GM23338 (cell line): Measurements from ENCODE around the gene DRICH1. TPM values are rescaled to one million over a fixed set of nuclear protein-coding genes. Genes with fewer than 3 reads are reported as not detected.
"Not testable (repeated sequence)": the region's sequence is repeated elsewhere in the genome, so short reads cannot be mapped to it uniquely, and the experiment has no call there.

ENCODE experiments used
- ATAC-seq: fragments of 200-7000 bp; cut with Tn5 transposase; 3 replicates; pipeline ENCODE4 v1.9.1; 2020
- DNase-seq: peaks from one replicate; pipeline ENCODE4 v3.0.0-alpha.2; 2015; ENCODE audit warnings: low spot score
- H2AFZ ChIP-seq: fragments of 200-600 bp; sonication (generic); 2 replicates; pipeline ENCODE4 v1.8.0; 2016; ENCODE audit warnings: antibody characterized with exemption, mild to moderate bottlenecking, moderate library complexity
- H3F3A ChIP-seq: fragments of 200-600 bp; sonication (generic); replicated peaks from 2 replicates; pipeline ENCODE4 v1.8.0; 2017; ENCODE audit warnings: antibody characterized with exemption, mixed run types, low read depth
- H3K27ac ChIP-seq: fragments of 200-600 bp; sonication (generic); 2 replicates; pipeline ENCODE4 v1.6.1; 2016; ENCODE audit warnings: low read depth
- H3K27me3 ChIP-seq: fragments of 200-600 bp; sonication (generic); 2 replicates; pipeline ENCODE4 v1.8.0; 2016; ENCODE audit warnings: mild to moderate bottlenecking, mixed run types, moderate library complexity; ENCODE audit not compliant: insufficient read depth
- H3K36me3 ChIP-seq: fragments of 200-600 bp; sonication (generic); 2 replicates; pipeline ENCODE4 v1.8.0; 2016; ENCODE audit warnings: mild to moderate bottlenecking; ENCODE audit not compliant: insufficient read depth
- H3K4me1 ChIP-seq: fragments of 200-600 bp; sonication (generic); 2 replicates; pipeline ENCODE4 v1.8.0; 2016; ENCODE audit warnings: mild to moderate bottlenecking, moderate library complexity; ENCODE audit not compliant: insufficient read depth
- H3K4me2 ChIP-seq: fragments of 200-600 bp; sonication (generic); 2 replicates; pipeline ENCODE4 v1.7.1; 2017; ENCODE audit warnings: mixed run types
- H3K4me3 ChIP-seq: fragments of 200-600 bp; sonication (generic); 2 replicates; pipeline ENCODE4 v1.6.1; 2016; ENCODE audit warnings: mixed run types
- H3K79me2 ChIP-seq: fragments of 200-600 bp; sonication (generic); replicated peaks from 2 replicates; pipeline ENCODE4 v1.8.0; 2017; ENCODE audit warnings: mild to moderate bottlenecking; ENCODE audit not compliant: insufficient read depth
- H3K9me2 ChIP-seq: fragments of 200-600 bp; sonication (generic); 2 replicates; pipeline ENCODE4 v1.8.0; 2017; ENCODE audit not compliant: insufficient read depth
- H4K20me1 ChIP-seq: fragments of 200-600 bp; sonication (generic); replicated peaks from 2 replicates; pipeline ENCODE4 v1.8.0; 2017; ENCODE audit warnings: mild to moderate bottlenecking; ENCODE audit not compliant: insufficient read depth
- H3K27ac Mint-ChIP-seq: 2 replicates; pipeline ENCODE4 v1.8.0; 2020; ENCODE audit warnings: inconsistent platforms, mild to moderate bottlenecking, moderate library complexity, mixed read lengths
- H3K27me3 Mint-ChIP-seq: 3 replicates; pipeline ENCODE4 v1.8.0; 2022; ENCODE audit warnings: low read depth, mild to moderate bottlenecking, moderate library complexity, mixed read lengths, inconsistent platforms; ENCODE audit not compliant: insufficient read depth, poor library complexity
- H3K36me3 Mint-ChIP-seq: 3 replicates; pipeline ENCODE4 v1.8.0; 2021; ENCODE audit warnings: low read depth, mild to moderate bottlenecking, inconsistent platforms, moderate library complexity, mixed read lengths
- H3K4me1 Mint-ChIP-seq: 3 replicates; pipeline ENCODE4 v1.8.0; 2020; ENCODE audit warnings: mild to moderate bottlenecking, inconsistent platforms, mixed read lengths
- H3K4me3 Mint-ChIP-seq: 3 replicates; pipeline ENCODE4 v1.8.0; 2021; ENCODE audit warnings: moderate library complexity, mild to moderate bottlenecking, inconsistent platforms, mixed read lengths
- H3K9me3 Mint-ChIP-seq: 3 replicates; pipeline ENCODE4 v1.8.0; 2020; ENCODE audit warnings: moderate library complexity, mild to moderate bottlenecking, inconsistent platforms, mixed read lengths
- CREB1 ChIP-seq: fragments of 250-450 bp; sonication (Bioruptor Pico); IDR thresholded peaks from 2 replicates; pipeline ENCODE4 v1.5.0; 2020; ENCODE audit warnings: low read depth, mild to moderate bottlenecking, moderate library complexity
- EZH2 ChIP-seq: fragments of 200-600 bp; sonication (generic); IDR thresholded peaks from one replicate; pipeline ENCODE4 v1.8.0; 2017; ENCODE audit warnings: antibody characterized with exemption, mild to moderate bottlenecking, low read depth; ENCODE audit not compliant: unreplicated experiment
- EZH2phosphoT487 ChIP-seq: fragments of 200-600 bp; sonication (generic); IDR thresholded peaks from one replicate; pipeline ENCODE4 v1.8.1; 2018; ENCODE audit warnings: antibody characterized with exemption; ENCODE audit not compliant: unreplicated experiment
- JUNB ChIP-seq: IDR thresholded peaks from one replicate; pipeline ENCODE4 v1.6.1; 2016; ENCODE audit warnings: antibody characterized with exemption; ENCODE audit not compliant: unreplicated experiment
- NANOG ChIP-seq: IDR thresholded peaks from 2 replicates; pipeline ENCODE4 v1.6.1; 2016; ENCODE audit warnings: antibody characterized with exemption, borderline replicate concordance
- POLR2AphosphoS5 ChIP-seq: IDR thresholded peaks from 2 replicates; pipeline ENCODE4 v1.6.1; 2016; ENCODE audit warnings: antibody characterized with exemption, low read depth
- STAT1 ChIP-seq: IDR thresholded peaks from one replicate; pipeline ENCODE4 v1.6.1; 2016; ENCODE audit warnings: antibody characterized with exemption; ENCODE audit not compliant: unreplicated experiment
- ZNF331 ChIP-seq: fragments of 250-450 bp; sonication (Bioruptor Pico); IDR thresholded peaks from 2 replicates; pipeline ENCODE4 v1.5.0; 2020; ENCODE audit warnings: low read depth, mild to moderate bottlenecking, moderate library complexity
- ZNF462 ChIP-seq: fragments of 250-450 bp; sonication (Bioruptor Pico); IDR thresholded peaks from 2 replicates; pipeline ENCODE4 v1.5.0; 2020; ENCODE audit warnings: mild to moderate bottlenecking, moderate library complexity
- polyA plus RNA-seq: library from polyadenylated mRNA; unstranded; fragments of >200 nt; fragmentation: Nextera tagmentation; extraction: Ambion mirVana; gene quantifications from 2 replicates; pipeline ENCODE4 v1.2.1, GENCODE V29; 2016
- total RNA-seq: library from RNA; depleted of rRNA; stranded (reverse); fragments of >200 nt; shearing (Covaris generic); gene quantifications from 2 replicates; pipeline ENCODE4 v1.2.3, GENCODE V29; 2014
- TF ChIP-seq, protein P1 (sequence below), 2 experiments: fragments of 200-600 bp in 1 of 2; sonication (generic) in 1 of 2; conservative IDR thresholded peaks; 2 replicates each; pipeline versions ENCODE4 v1.5.1 to v1.6.1; 2016 to 2017; ENCODE audit warnings: antibody characterized with exemption in 2 of 2, low read depth in 2 of 2, mild to moderate bottlenecking in 2 of 2, moderate library complexity in 1 of 2

The DRICH1 gene
- total and polyA plus RNA-seq, 2 experiments from 2014 or later = not detected

DNA sequence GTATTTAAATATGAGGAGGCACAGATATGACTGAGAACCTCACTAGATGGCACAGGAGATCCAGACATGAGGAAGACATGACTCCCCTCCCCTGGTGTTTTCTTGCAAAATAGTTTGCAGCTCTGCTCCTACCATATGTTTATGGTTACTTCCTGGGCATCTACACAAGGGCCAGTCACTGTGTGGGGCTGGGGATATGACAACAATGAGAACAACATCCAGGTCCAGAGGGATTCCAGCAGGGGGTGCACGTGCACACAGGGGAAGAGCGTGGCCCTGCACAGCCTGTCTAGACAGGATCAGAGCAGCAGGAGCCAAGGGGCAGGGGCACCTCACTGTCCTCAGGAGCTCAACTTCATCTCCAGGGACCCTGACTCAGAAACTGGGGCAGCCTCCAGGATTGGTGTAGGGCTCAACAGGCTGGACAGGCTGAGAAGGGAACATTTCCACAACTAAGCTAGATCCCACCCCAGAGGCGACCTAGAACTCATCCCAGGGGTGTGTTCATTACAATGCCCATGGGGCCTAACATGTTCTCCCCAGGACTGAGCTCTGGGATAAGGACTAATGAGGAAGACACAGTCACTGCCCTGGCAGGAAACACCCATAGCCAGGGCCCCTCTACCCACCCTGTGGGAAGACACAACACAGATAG is 4.6 kb downstream of the DRICH1 start:
- not testable (repeated sequence) for H3K9me2 ChIP-seq, H3K27me3 ChIP-seq, H4K20me1 ChIP-seq, H3K27ac ChIP-seq, H3K79me2 ChIP-seq, H3K27ac Mint-ChIP-seq, H3F3A ChIP-seq, H3K36me3 ChIP-seq, H3K4me3 ChIP-seq, H3K4me2 ChIP-seq, H3K9me3 Mint-ChIP-seq, H3K27me3 Mint-ChIP-seq, H3K4me1 Mint-ChIP-seq, H3K36me3 Mint-ChIP-seq, H2AFZ ChIP-seq, H3K4me1 ChIP-seq, H3K4me3 Mint-ChIP-seq
- ATAC-seq (peak; percentile 69), DNase-seq (peak; percentile 40)
- TF ChIP-seq, protein P1, sequence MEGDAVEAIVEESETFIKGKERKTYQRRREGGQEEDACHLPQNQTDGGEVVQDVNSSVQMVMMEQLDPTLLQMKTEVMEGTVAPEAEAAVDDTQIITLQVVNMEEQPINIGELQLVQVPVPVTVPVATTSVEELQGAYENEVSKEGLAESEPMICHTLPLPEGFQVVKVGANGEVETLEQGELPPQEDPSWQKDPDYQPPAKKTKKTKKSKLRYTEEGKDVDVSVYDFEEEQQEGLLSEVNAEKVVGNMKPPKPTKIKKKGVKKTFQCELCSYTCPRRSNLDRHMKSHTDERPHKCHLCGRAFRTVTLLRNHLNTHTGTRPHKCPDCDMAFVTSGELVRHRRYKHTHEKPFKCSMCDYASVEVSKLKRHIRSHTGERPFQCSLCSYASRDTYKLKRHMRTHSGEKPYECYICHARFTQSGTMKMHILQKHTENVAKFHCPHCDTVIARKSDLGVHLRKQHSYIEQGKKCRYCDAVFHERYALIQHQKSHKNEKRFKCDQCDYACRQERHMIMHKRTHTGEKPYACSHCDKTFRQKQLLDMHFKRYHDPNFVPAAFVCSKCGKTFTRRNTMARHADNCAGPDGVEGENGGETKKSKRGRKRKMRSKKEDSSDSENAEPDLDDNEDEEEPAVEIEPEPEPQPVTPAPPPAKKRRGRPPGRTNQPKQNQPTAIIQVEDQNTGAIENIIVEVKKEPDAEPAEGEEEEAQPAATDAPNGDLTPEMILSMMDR (conservative IDR thresholded peaks at IDR 0.05; ENCODE audit: low read depth in 2 of 2) = peak in 1 of 2 experiments; percentile 58; a peak in 3 of 4 replicates

DNA sequence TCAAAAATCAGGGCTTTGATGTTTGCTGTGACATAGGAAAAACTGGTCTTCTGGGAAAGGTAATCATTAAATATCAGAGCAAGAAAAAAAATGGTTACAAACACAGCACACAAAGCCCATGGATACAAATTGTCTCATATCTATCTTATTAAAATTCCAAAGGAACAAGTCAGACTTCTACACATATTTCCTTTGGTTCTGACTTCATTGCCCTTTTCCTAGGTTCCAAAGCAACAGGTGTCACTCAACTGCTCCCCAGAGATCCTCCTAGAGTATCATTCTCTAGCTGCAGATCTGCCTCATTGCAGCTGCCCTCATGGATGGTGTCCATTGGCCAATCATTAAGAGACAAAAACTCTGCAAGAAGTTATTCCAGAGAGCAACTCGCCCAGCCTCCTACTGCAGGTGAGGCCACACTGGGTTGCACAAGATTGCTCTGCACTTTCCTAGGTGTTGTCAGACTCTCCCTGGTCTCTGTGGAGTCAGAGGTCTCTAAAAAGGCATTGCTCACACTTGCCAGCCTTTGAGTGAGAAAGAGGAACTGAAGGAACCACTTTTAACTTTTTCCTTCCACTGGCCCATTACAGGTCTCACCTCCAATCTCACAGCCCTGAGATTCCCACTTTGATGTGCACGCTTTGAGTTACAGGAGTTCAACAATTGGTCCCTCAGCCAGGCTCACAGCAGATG is 5.7 kb downstream of the DRICH1 start:
- Mint-ChIP-seq H3K4me1 (no peaks in the 10 kb centered on the region; the same call in 2 of the 3 replicates), H3K9me3 (no peaks in the 10 kb centered on the region), H3K36me3 (no peaks in the 10 kb centered on the region), H3K27ac (no peak overlapping the region), H3K27me3 (peaks cover 2% of the 10 kb centered on the region), H3K4me3 (no peak overlapping the region)
- ATAC-seq = no peak
- H4K20me1 ChIP-seq = no peaks in the 10 kb centered on the region; the same call in 1 of the 2 replicates
- H3K27me3 ChIP-seq = 0 out of 2 replicates have a peak, but pooled peaks cover 3% of the 10 kb centered on the region
- H3K4me1 ChIP-seq = no peaks in the 10 kb centered on the region
- no peak overlapping the region for H3K4me2 ChIP-seq
- H3K79me2 ChIP-seq = no peaks in the 10 kb centered on the region
- no peaks in the 10 kb centered on the region for H3F3A ChIP-seq
- no peak overlapping the region for H2AFZ ChIP-seq
- DNase-seq = no peak
- H3K4me3 ChIP-seq = no peak overlapping the region
- TF ChIP-seq JUNB = no peak
- no peak for TF ChIP-seq NANOG
- no peak for TF ChIP-seq POLR2AphosphoS5
- TF ChIP-seq ZNF331 (CRISPR knock-in tag) = no peak
- no peak for TF ChIP-seq EZH2
- no peak for TF ChIP-seq ZNF462
- TF ChIP-seq STAT1 = no peak
- TF ChIP-seq CREB1 (CRISPR knock-in tag) = no peak
- no peak for TF ChIP-seq EZH2phosphoT487
- no peaks in the 10 kb centered on the region for H3K36me3 ChIP-seq
- no peak overlapping the region for H3K27ac ChIP-seq
- no peaks in the 10 kb centered on the region for H3K9me2 ChIP-seq
